Ovary (tissue), 9 donors: Measurements from ENCODE around the gene BAIAP3. TPM values are rescaled to one million over a fixed set of nuclear protein-coding genes. Genes with fewer than 3 reads are reported as not detected.
"Not testable (repeated sequence)": the region's sequence is repeated elsewhere in the genome, so short reads cannot be mapped to it uniquely, and the experiment has no call there.

Experiments
- DNase-seq, 5 donors: peaks; one replicate each; pipeline ENCODE4 v3.0.0-alpha.2; 2019 to 2020
- H3K27ac ChIP-seq, 2 donors: fragments of 200-600 bp; one replicate each; pipeline versions ENCODE4 v1.5.1 to v1.8.0; 2019 to 2022
- H3K27me3 ChIP-seq: fragments of 200-600 bp; one replicate; pipeline ENCODE4 v1.8.0; 2022
- H3K36me3 ChIP-seq: fragments of 200-600 bp; sonication (generic); one replicate; pipeline ENCODE4 v1.5.1; 2019
- H3K4me1 ChIP-seq: one replicate; pipeline ENCODE4 v1.8.1; 2013; ENCODE audit warnings: mild to moderate bottlenecking, moderate library complexity; ENCODE audit not compliant: insufficient read depth
- H3K4me3 ChIP-seq: fragments of 200-600 bp; sonication (generic); one replicate; pipeline ENCODE4 v1.5.1; 2017
- H3K9me3 ChIP-seq, 2 donors: fragments of 200-600 bp in 1 of 2; sonication (generic) in 1 of 2; one replicate each; pipeline versions ENCODE4 v1.5.1 to v1.8.1; 2013 to 2019; ENCODE audit warnings: mild to moderate bottlenecking in 1 of 2, moderate library complexity in 1 of 2
- CTCF ChIP-seq, 3 donors: fragments of 450-650 bp in 2 of 3; fragments of 200-600 bp in 1 of 3; IDR thresholded peaks; one replicate each; pipeline versions ENCODE4 v1.5.1 to v1.8.0; 2016 to 2022; ENCODE audit warnings: antibody characterized with exemption in 3 of 3, mild to moderate bottlenecking in 1 of 3
- EP300 ChIP-seq: sonication (generic); formaldehyde crosslinking; IDR thresholded peaks from one replicate; pipeline ENCODE4 v1.6.1; 2017; ENCODE audit warnings: antibody characterized with exemption
- POLR2A ChIP-seq: fragments of 450-650 bp; IDR thresholded peaks from one replicate; pipeline ENCODE4 v1.6.1; 2017; ENCODE audit warnings: antibody characterized with exemption, mild to moderate bottlenecking, moderate library complexity
- WGBS, 3 donors: extraction: QIAGEN DNeasy Blood & Tissue Kit in 1 of 3; methylation state at CpG; one replicate each; pipeline versions ENCODE4 v1.1.5 to v1.1.7; 2013 to 2017; 5-methylcytosine and 5-hydroxymethylcytosine counted together
- intact Hi-C, 4 donors: fragments of 100-400 bp; cut with DNase I; formaldehyde crosslinking; loops; one replicate each; pipeline versions ENCODE4 v1.11.0 to v1.15.1; 2022 to 2023
- polyA plus RNA-seq, 2 donors: library from polyadenylated mRNA; stranded (reverse); fragments of 200-250 nt in 1 of 2; fragments of 350-450 nt in 1 of 2; fragmentation: Illumina TruSeq in 1 of 2; extraction: RNeasy Lipid Tissue Mini Kit (QIAGEN cat#74804) in 1 of 2; gene quantifications; one replicate each; pipeline ENCODE4 v1.2.3, GENCODE V29; 2013 to 2014
- total RNA-seq, 7 donors: library from RNA; depleted of rRNA in 2 of 7; stranded (reverse); fragments of >200 nt in 2 of 7; fragmentation: NEBNext Ultra II Directional in 3 of 7; extraction: Animal tissue kit (Norgen Biotek cat#: 25700) in 3 of 7; gene quantifications; one replicate each; pipeline versions ENCODE4 v1.1.0 to v1.2.4, GENCODE V29; 2016 to 2023
- donor health status: DM: no; HTN: no; CAD: no; lungs with moderate emphysema.
- donor health status: DM: no; HTN: no; CAD: no.
- donor health status: Bipolar disorder and iron deficiency.
- donor health status: DM: yes; HTN: yes; CAD: no.
- donor health status: DM: no; HTN: no; CAD: no.
- donor health status: DM: yes; HTN: yes; CAD: no.

Gene BAIAP3
- total and polyA plus RNA-seq, 9 donors: 0.25 to 26.1 (median 1.2) TPM

- Histone ChIP-seq H3K27ac (no peak overlapping the region), H3K4me1 (no peaks in the 10 kb centered on the region), H3K4me3 (no peak overlapping the region), H3K9me3 (no peaks in the 10 kb centered on the region), H3K36me3 (no peaks in the 10 kb centered on the region), H3K27me3 (no peaks in the 10 kb centered on the region)
- no peak for TF ChIP-seq CTCF (IDR thresholded peaks at IDR 0.05)
- TF ChIP-seq POLR2A: no peak
- no peak for TF ChIP-seq EP300
- intact Hi-C loops: no loop called here
- no peak for DNase-seq
- WGBS, 3 donors: 56 to 60% (median 58%) methylated on average over 11 of the region's 11 CpGs
Measured at GRCh38 chr16:1293921-1294656, 39.4 kb upstream of the BAIAP3 start.

- intact Hi-C loops: no loop called here
- no peak for TF ChIP-seq POLR2A
- TF ChIP-seq CTCF (IDR thresholded peaks at IDR 0.05): no peak
- TF ChIP-seq EP300: no peak
- WGBS, 3 donors: 49 to 55% (median 54%) methylated on average over 5 of the region's 5 CpGs
- Histone ChIP-seq H3K4me3 (no peak overlapping the region), H3K27ac (no peak overlapping the region), H3K4me1 (no peaks in the 10 kb centered on the region), H3K27me3 (peaks cover under 1% of the 10 kb centered on the region), H3K9me3 (no peaks in the 10 kb centered on the region), H3K36me3 (no peaks in the 10 kb centered on the region)
- DNase-seq: no peak
Measured at GRCh38 chr16:1295465-1295864, 38.0 kb upstream of the BAIAP3 start.

- H3K4me3 ChIP-seq, H3K27me3 ChIP-seq, intact Hi-C loops, H3K27ac ChIP-seq, H3K9me3 ChIP-seq, H3K4me1 ChIP-seq, H3K36me3 ChIP-seq, DNase-seq: not testable (repeated sequence)
- 62 to 70% (median 67%) methylated on average over 8 of the region's 8 CpGs for WGBS, 3 donors
Measured at GRCh38 chr16:1296688-1297017, 36.8 kb upstream of the BAIAP3 start.

- TF ChIP-seq CTCF (IDR thresholded peaks at IDR 0.05) (no peak), EP300 (no peak), POLR2A (no peak)
- H3K4me1 ChIP-seq: peaks cover 1% of the 10 kb centered on the region
- H3K9me3 ChIP-seq: no peaks in the 10 kb centered on the region
- no peak overlapping the region for H3K27ac ChIP-seq
- DNase-seq: no peak
- 26 to 38% (median 30%) methylated on average over 6 of the region's 6 CpGs for WGBS, 3 donors
- H3K36me3 ChIP-seq: no peaks in the 10 kb centered on the region
- no peak overlapping the region for H3K4me3 ChIP-seq
- H3K27me3 ChIP-seq: peaks cover 8% of the 10 kb centered on the region
- intact Hi-C loops: no loop called here
Measured at GRCh38 chr16:1297018-1297696, 36.3 kb upstream of the BAIAP3 start.

- no peak for TF ChIP-seq EP300
- no peak for TF ChIP-seq CTCF (IDR thresholded peaks at IDR 0.05)
- TF ChIP-seq POLR2A: no peak
- no peak overlapping the region for H3K4me3 ChIP-seq
- H3K27ac ChIP-seq: no peak overlapping the region
- no peak for DNase-seq
- intact Hi-C loops: no loop called here
- H3K36me3 ChIP-seq: no peaks in the 10 kb centered on the region
- WGBS, 3 donors: 88 to 90% (median 89%) methylated on average over 14 of the region's 14 CpGs
- no peaks in the 10 kb centered on the region for H3K9me3 ChIP-seq
- peaks cover 8% of the 10 kb centered on the region for H3K27me3 ChIP-seq
- peaks cover 1% of the 10 kb centered on the region for H3K4me1 ChIP-seq
Measured at GRCh38 chr16:1298406-1298805, 35.0 kb upstream of the BAIAP3 start.
